ENCODE measurements around the gene MAP3K4. TPM values are rescaled to one million over a fixed set of nuclear protein-coding genes. Genes with fewer than 3 reads are reported as not detected.

Gene MAP3K4
- total RNA-seq, 4 donors from 2014 or later = 34.9 to 113 (median 52.3) TPM

DNA sequence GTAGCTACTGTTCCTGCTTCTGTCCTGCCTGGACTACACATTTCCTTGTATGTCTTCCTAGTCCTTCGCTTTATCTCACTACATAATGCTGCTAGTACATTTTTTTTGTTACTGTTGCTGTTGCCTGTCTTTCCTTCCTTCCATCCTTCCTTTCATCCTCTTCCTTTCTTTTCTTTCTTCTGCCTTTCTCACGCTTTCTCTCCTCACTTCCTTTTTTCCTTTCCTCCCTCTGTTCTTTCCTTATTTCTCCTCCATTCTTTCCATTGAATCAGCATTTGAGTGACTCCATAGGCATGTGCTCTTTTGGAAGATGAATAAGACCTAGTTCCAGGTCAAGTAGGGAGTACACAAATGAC is 46.3 kb downstream of the MAP3K4 start:
- Histone ChIP-seq H3K4me1 (no peaks in the 10 kb centered on the region), H3K9me3 (no peaks in the 10 kb centered on the region), H3K27me3 (no peaks in the 10 kb centered on the region), H3K36me3 (peaks cover 0 to 3% of the 10 kb centered on the region in 2 donors), H3K4me3 (replicated peaks in 1 of 3) (no peak overlapping the region), H3K27ac (no peak overlapping the region)
- TF ChIP-seq, protein P1, sequence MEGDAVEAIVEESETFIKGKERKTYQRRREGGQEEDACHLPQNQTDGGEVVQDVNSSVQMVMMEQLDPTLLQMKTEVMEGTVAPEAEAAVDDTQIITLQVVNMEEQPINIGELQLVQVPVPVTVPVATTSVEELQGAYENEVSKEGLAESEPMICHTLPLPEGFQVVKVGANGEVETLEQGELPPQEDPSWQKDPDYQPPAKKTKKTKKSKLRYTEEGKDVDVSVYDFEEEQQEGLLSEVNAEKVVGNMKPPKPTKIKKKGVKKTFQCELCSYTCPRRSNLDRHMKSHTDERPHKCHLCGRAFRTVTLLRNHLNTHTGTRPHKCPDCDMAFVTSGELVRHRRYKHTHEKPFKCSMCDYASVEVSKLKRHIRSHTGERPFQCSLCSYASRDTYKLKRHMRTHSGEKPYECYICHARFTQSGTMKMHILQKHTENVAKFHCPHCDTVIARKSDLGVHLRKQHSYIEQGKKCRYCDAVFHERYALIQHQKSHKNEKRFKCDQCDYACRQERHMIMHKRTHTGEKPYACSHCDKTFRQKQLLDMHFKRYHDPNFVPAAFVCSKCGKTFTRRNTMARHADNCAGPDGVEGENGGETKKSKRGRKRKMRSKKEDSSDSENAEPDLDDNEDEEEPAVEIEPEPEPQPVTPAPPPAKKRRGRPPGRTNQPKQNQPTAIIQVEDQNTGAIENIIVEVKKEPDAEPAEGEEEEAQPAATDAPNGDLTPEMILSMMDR (IDR thresholded peaks at IDR 0.05) = no peak
- TF ChIP-seq POLR2A (IDR thresholded peaks at IDR 0.05) = no peak
- WGBS, 2 donors = 96 to 97% methylated on average over 2 of the region's 2 CpGs
- no peak for DNase-seq
- intact Hi-C loops (cut with DNase I) = no loop called here

DNA sequence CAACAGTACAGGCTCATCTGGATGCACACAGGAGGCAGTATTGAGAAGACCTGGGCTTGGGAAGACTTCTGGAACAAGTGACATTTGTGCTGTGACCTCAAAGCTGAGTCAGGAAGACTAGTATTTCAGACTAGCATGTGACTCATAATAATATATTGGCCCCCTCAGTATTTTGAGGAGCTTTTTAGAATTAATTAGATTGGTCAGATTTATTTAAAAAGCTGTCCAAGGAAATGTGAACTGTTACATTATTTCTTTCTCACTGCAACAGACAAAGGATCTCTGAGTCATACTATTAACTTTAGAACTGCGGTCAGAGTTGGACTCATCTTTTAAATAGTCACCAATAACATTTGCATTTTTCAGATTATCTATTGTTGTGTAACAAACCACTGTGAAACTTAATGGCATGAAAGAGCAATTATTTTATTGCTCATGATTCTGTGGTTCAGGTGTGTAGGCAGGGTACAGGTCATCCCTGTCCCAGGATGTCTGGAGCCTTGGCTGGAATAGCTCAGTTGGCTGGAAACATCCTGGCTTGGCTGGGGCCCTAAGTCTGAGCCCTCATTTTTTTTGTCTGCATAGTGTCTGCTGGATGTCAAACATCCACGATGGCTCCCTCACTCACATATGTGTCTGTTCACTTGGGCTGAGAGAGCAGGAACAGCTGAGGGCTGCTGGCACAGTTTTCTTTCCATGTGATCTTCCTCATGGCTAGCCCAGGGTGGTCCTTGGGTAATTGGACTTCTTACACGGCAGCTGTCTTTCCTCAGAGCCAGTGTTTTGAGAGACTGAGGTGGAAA is 46.9 kb downstream of the MAP3K4 start:
- TF ChIP-seq, protein P1 (IDR thresholded peaks at IDR 0.05) = no peak
- no peak for TF ChIP-seq POLR2A (IDR thresholded peaks at IDR 0.05)
- no peaks in the 10 kb centered on the region for H3K9me3 ChIP-seq
- H3K27me3 ChIP-seq = no peaks in the 10 kb centered on the region
- H3K27ac ChIP-seq = no peak overlapping the region
- DNase-seq = no peak
- intact Hi-C loops (cut with DNase I) = no loop called here
- H3K36me3 ChIP-seq = peaks cover 0 to 3% of the 10 kb centered on the region in 2 donors
- WGBS, 2 donors = 84 to 85% methylated on average over 3 of the region's 3 CpGs
- H3K4me1 ChIP-seq = no peaks in the 10 kb centered on the region
- H3K4me3 ChIP-seq (replicated peaks in 1 of 3) = no peak overlapping the region

DNA sequence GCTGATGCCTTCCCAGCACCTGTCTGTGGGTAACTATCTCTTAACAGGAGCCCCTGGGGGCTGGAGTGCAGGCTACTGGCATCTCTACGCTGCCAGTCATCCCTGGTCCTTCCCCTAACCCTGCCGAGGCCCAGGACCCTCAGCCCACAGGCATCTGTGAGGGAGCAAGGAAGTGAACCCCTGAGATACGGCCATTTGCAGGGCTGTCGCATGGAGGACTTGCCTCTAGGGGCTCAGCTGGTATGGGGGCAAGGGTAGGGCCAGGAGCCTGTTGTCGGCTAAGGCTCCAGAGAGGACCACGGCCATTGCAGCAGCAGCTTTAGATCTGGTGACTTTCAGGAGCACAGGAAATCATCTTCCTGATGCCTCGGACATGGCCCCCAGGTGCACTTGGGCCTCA is 49.7 kb downstream of the MAP3K4 start:
- 98 to 100% methylated on average over 3 to 7 of the region's 7 CpGs for WGBS, 2 donors
- no peak for TF ChIP-seq POLR2A (IDR thresholded peaks at IDR 0.05)
- TF ChIP-seq, protein P1 (IDR thresholded peaks at IDR 0.05) = no peak
- H3K27me3 ChIP-seq = no peaks in the 10 kb centered on the region

DNA sequence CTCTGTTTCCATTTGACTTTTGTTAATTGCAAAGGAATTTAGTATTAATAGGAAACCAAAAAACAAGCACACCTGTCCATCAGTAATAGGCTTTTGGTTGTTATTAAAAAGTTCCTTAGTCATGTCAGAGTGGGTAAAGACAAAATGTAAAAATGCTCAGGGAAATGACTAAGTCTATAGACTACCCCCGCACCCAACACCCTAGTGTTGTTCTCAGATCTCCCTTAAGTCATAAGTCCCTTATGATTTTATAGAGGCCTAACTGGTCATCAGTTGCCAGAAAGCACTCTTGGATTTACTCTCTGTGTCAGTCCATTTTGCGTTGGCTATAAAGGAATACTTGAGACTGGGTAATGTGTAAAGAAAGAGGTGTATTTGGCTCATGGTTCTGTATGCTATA is 52.8 kb downstream of the MAP3K4 start:
- no peak overlapping the region for H3K4me3 ChIP-seq (replicated peaks in 1 of 3)
- 89 to 100% methylated on average over 2 of the region's 2 CpGs for WGBS, 2 donors
- DNase-seq = no peak
- TF ChIP-seq POLR2A (IDR thresholded peaks at IDR 0.05) = no peak
- TF ChIP-seq, protein P1 (IDR thresholded peaks at IDR 0.05) = no peak
- intact Hi-C loops (cut with DNase I) = no loop called here
- H3K27ac ChIP-seq = no peak overlapping the region
- no peaks in the 10 kb centered on the region for H3K36me3 ChIP-seq
- no peaks in the 10 kb centered on the region for H3K27me3 ChIP-seq
- no peaks in the 10 kb centered on the region for H3K4me1 ChIP-seq
- no peaks in the 10 kb centered on the region for H3K9me3 ChIP-seq

More for the DNA sequence above, 49.7 kb downstream of the MAP3K4 start:
- H3K27ac ChIP-seq = no peak overlapping the region
- intact Hi-C loops (cut with DNase I) = no loop called here
- no peaks in the 10 kb centered on the region for H3K9me3 ChIP-seq
- H3K4me3 ChIP-seq (replicated peaks in 1 of 3) = no peak overlapping the region
- H3K4me1 ChIP-seq = no peaks in the 10 kb centered on the region
- peaks cover 0 to 3% of the 10 kb centered on the region in 2 donors for H3K36me3 ChIP-seq
- no peak for DNase-seq

DNA sequence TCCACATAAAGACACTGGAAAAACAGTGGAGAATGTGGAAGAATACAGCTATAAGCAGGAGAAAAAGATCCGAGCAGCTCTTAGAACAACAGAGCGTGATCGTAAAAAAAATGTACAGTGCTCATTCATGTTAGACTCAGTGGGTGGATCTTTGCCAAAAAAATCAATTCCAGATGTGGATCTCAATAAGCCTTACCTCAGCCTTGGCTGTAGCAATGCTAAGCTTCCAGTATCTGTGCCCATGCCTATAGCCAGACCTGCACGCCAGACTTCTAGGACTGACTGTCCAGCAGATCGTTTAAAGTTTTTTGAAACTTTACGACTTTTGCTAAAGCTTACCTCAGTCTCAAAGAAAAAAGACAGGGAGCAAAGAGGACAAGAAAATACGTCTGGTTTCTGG is 57.1 kb downstream of the MAP3K4 start:
- H3K27ac ChIP-seq = no peak overlapping the region
- no peak for DNase-seq
- H3K27me3 ChIP-seq = no peaks in the 10 kb centered on the region
- 78 to 88% methylated on average over 7 of the region's 7 CpGs for WGBS, 2 donors
- intact Hi-C loops (cut with DNase I) = no loop called here
- TF ChIP-seq, protein P1 (IDR thresholded peaks at IDR 0.05) = no peak
- TF ChIP-seq POLR2A (IDR thresholded peaks at IDR 0.05) = no peak
- H3K9me3 ChIP-seq = no peaks in the 10 kb centered on the region
- H3K36me3 ChIP-seq = no peaks in the 10 kb centered on the region
- no peak overlapping the region for H3K4me3 ChIP-seq (replicated peaks in 1 of 3)
- no peaks in the 10 kb centered on the region for H3K4me1 ChIP-seq
